ENCODE data around the gene STPG3.
A peak's percentile ranks its signal among the peaks of the same experiment; 100 is the strongest.
"Not testable (repeated sequence)": the region's sequence is repeated elsewhere in the genome, so short reads cannot be mapped to it uniquely, and the experiment has no call there.

STPG3 gene

GRCh38 chr9:137247135-137247915 lies 3.8 kb upstream of the STPG3 start:
- no peak for DNase-seq

DNA sequence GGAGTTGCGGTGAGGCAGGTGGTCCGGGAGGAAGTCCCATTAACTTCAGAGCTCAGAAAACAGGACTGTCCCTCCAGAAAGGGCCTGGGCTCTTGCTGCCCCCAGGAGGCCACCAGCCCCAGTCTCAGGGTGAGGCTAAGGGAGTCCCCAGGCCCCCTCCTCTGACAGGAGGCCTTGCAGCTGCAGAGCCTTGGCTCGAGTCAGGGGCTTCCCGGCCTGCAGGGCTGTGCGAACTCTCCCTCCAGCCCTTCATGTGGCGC lies 3.2 kb upstream of the STPG3 start:
- DNase-seq: no peak

- no peak for DNase-seq
Measured at GRCh38 chr9:137250329-137251193, 525 bp upstream of the STPG3 start.

GRCh38 chr9:137251490-137252268 lies 593 bp downstream of the STPG3 start:
- no peak for DNase-seq

DNA sequence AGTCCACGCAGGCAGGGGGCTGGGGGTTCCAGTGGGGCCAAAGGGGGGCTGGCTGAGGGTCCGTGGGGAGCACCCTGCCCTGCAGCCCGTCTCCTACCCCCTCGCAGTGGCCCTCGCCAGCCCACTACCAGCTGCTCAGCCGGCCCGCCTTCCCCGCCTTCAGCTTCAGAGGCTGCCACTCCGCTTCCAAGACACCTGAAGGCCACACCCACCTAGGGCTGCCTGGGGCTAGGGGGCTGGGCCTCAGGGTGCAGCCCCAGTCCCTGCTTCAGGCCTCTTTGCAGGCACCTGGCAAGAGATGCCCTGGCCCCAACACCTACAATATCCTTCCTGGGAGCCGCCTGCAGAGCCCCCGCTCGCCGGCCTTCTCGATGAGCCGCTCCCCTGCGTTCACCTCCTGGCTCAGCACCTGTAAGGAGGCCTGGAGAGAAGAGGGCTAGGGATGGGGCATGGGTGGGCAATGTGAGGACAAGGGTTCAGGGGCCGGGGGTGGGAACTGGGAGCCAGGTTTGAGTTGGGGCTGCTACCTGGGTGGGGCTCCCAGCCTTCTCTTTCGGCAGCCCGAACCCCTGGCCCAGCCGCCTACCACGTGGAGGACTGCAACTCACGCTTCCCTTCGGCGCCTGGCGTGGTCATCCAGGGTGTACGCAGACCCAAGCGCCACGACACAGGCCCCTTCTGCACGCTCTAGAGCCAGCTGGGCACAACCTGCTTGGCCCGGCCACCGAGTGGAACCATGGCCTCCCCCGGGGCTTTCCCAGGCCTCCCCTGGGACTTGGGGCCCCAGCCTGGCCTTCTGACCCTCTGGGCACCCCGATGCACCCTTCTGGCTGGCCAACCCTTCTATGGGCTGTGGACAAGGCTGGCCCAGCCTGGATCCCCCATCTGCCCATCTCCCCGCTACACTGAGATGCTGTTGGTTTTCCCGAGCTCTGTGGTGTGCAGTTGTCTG lies 1.7 kb downstream of the STPG3 start:
- DNase-seq: peak; percentile 85

DNA sequence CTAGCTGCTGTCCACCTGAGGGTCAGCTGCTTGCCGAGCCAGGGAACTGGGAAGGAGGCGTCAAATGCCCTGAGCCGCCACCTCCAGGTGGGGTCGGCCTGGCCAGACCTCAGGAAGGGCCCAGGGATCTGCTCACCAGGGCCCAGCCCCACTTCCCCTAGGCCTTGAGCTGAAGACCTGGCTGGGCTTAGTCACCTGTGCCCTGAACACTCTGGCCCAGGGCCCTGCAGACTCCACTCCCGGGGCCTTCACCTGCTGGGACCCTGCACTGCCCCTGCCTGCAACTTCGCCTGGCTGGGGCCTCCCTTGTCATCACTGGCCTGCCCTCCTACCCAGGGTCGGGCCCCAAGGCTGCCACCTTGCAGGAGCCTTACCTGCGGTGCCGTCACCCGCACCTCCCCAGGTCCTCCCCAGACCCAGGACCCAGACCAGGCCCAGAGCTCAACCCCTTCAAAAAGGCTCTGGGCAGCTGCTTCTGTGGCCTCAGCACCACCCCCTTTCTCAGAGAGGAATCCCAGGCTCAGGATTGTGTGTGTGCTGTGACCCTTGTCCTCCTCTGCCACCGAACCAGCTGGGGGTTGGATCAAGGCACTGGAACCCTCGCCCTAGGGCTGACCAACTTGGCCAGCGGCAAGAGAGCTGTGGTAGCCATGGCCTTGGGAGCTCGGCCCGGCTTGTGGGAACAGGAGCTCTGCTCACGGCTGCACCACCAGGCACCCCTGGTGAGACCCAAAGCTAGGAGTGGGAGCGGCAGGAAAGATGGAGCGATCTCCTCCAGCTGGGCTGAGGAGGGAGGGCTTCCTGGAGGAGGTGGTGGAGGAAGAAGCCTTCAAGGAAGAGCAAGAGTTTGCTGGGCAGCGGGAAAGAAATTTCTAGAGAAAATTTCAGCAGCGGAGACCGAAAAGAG lies 2.9 kb downstream of the STPG3 start:
- no peak for DNase-seq

DNA sequence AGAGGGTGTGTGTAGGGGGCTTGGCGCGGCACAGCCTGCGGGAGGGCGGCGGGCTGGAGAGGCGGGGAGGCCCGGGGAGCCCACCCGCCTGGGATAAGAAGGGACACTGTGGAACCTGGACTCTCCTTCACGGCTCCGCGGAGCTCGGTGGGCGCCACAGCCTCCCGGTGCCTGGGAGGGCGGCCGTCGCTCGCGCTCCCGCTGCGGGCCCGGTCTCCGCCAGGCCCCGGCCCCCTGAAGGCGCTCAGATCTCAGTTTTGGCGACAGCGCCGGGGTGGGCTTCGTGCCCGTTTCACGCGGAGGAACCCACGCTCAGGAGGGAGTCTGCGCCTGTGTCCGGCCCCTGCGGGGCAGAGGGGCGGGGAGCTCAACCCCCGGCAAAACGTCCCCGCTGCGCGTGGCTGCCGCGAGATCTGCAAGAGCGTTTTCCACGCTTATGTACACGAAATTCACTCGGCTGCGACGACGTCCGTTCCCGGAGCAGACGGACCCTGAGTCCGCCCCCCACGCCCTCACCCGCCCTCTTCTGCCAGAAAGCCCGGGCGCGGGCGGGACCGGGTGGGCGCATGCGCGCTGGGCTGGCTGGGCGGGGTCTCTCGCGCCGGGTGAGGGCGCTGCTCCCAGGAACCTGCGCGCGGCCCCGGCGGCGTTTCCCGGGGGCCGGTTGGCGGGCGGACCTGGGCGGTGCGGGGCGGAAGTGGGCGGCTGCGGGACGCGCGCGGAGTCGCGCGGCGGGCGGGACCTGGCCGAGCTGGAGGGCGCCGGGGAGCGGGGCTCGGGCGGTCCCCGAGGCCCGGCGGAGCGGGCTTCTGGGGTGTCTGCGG lies 3.8 kb downstream of the STPG3 start, which contains the start of gene NELFB:
Gene NELFB (plus strand): TSS at position 704 of the 824 bp plus-strand sequence.
- peak; percentile 65 for DNase-seq

- DNase-seq: peak; percentile 65
Measured at GRCh38 chr9:137255448-137256114, 4.5 kb downstream of the STPG3 start.

DNA sequence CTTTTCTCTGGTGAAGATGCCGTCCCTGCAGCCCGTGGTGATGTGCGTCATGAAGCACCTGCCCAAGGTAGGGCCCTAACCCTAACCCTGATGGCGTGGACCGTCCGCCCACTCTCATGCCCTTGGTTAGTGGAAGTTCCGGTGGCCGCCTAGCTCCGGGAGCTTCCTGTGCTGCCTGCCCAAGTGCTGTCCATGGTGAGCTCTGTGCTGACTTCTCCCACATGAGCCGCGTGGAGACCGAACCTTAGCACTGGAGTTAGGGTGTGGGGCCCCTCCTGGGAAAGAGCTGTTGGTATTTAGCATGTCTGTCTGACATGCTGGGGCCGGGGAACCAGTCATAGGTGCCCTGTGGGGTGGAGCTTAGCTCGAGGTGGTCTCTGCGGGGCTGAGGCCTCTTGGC lies 5.3 kb downstream of the STPG3 start:
- no peak for DNase-seq

DNA sequence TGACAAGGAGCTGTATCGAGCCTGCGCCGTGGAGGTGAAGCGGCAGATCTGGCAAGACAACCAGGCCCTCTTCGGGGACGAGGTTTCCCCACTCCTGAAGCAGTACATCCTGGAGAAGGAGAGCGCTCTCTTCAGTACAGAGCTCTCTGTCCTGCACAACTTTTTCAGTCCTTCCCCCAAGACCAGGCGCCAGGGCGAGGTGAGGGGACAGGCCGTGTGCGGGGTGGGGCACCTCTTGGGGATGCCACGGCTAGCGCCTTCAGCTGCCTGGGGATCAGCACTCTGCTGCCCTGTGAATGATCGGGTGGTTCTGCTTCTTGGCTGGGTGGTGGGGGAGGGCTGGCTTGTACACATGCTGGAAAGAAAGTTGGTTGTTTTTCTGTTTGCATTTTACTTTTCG lies 5.8 kb downstream of the STPG3 start:
- no peak for DNase-seq

GRCh38 chr9:137262173-137262908 lies 11.3 kb downstream of the STPG3 start:
- not testable (repeated sequence) for DNase-seq

DNA sequence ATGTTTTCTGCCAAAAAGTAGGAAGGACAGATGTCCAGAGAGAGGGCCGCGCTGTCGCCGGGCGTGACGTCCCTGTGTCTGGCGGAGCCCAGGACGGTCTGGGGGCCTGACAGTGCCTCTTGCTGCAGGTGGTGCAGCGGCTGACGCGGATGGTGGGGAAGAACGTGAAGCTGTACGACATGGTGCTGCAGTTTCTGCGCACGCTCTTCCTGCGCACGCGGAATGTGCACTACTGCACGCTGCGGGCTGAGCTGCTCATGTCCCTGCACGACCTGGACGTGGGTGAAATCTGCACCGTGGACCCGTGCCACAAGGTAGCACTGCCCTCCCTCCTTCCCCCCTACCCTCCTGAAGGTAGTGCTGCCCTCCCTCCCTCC lies 11.8 kb downstream of the STPG3 start:
- DNase-seq: no peak

DNA sequence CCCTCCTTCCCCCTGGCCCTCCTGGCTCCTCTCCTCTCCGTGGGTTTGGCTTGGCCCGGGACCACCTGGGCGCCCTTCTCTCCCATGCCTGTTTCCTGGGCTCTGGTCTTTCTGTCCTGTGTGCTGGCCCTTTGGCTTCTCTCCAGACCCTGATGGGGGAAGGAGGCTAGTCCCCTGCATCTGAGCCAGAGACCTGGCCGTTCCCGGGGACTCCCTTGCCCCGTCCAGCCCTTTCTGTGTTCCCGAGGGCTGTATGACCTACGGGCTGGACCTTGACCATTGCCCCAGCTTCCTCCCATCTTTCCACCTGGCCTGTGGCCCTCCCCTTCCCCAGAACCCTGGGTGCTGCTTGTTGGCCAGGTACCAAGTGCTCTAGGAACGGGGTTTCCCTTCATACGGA lies 12.4 kb downstream of the STPG3 start:
- no peak for DNase-seq

DNA sequence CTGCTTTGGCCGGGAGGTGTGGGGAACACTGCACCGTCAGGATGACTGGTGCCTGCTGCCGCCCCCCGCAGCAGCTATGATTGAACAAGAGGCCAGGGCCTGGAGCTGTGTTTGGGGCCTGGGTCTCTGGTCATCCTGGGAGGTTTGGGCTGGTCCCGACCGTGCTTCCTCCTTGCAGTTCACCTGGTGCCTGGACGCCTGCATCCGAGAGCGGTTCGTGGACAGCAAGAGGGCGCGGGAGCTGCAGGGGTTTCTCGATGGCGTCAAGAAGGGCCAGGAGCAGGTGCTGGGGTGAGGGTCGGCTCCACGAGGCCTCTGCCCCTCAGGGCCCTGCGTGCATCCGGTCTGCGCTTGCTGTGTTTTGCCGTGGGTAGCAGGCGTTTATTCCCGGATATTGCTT lies 13.0 kb downstream of the STPG3 start:
- no peak for DNase-seq

GRCh38 chr9:137265496-137266161 lies 14.5 kb downstream of the STPG3 start:
- no peak for DNase-seq

GRCh38 chr9:137266162-137266527 lies 15.1 kb downstream of the STPG3 start:
- DNase-seq: no peak

DNA sequence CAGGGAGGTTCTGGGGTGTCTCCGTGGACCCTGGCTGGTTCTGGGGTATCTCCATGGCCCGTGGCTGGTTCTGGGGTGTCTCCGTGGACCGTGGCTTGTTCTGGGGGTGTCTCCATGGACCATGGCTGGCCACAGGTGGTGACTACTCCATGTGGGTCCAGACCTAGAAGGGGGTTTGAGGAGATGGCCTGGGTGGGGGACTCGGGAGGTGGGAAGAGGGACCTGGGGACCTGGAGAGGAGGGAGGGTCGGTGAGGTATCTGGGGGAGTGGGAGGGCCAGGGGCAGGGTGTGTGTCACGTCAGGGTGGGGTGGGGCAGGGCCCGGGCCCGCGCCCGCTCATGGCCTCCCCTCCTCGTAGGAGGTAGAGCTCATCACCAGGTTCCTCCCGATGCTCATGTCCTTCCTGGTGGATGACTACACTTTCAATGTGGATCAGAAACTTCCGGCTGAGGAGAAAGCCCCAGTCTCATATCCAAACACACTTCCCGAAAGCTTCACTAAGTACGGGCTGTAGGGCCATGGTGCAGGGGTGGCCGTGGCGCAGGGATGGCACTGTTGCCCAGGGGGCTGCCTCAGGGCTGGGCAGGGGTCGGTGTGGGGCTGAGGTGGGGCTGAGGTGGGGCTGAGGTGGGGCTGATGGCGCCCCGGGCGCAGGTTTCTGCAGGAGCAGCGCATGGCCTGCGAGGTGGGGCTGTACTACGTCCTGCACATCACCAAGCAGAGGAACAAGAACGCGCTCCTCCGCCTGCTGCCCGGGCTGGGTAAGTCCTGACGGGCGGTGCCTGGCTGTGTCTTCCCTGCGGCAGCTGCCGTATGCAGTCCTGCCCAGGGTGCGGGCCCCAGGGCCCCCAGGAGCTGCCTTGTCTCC lies 15.7 kb downstream of the STPG3 start:
- DNase-seq: no peak

All from NCI-H510A (cell line).